IPS-NIHi7 (cell line): Measurements from ENCODE around the gene ATL2.
A peak's percentile ranks its signal among the peaks of the same experiment; 100 is the strongest.
"Not testable (repeated sequence)": the region's sequence is repeated elsewhere in the genome, so short reads cannot be mapped to it uniquely, and the experiment has no call there.

Source experiments
- DNase-seq: peaks from one replicate; pipeline ENCODE4 v3.0.0; 2012; ENCODE audit warnings: mixed read lengths; ENCODE audit errors: extremely low spot score

Gene ATL2

GRCh38 chr2:38327580-38327979 is 49.5 kb downstream of the ATL2 start:
- no peak for DNase-seq

- DNase-seq, result no peak
Observed at GRCh38 chr2:38323623-38324022, 53.5 kb downstream of the ATL2 start.

GRCh38 chr2:38322224-38322914 is 54.7 kb downstream of the ATL2 start:
- DNase-seq, result no peak

- not testable (repeated sequence) for DNase-seq
Observed at GRCh38 chr2:38319240-38319639, 57.8 kb downstream of the ATL2 start.

GRCh38 chr2:38317725-38318124 is 59.3 kb downstream of the ATL2 start:
- no peak for DNase-seq

- DNase-seq, result peak; percentile 38
Observed at GRCh38 chr2:38315707-38316333, 61.3 kb downstream of the ATL2 start.

GRCh38 chr2:38308821-38309220 is 68.3 kb downstream of the ATL2 start:
- no peak for DNase-seq

- no peak for DNase-seq
Observed at GRCh38 chr2:38301969-38302702, 74.9 kb downstream of the ATL2 start.

GRCh38 chr2:38301340-38301968 is 75.6 kb downstream of the ATL2 start:
- DNase-seq, result no peak

GRCh38 chr2:38298539-38298938 is 78.5 kb downstream of the ATL2 start:
- no peak for DNase-seq

GRCh38 chr2:38296197-38296780 is 80.8 kb downstream of the ATL2 start:
- DNase-seq, result no peak

GRCh38 chr2:38294597-38294996 is 82.5 kb downstream of the ATL2 start:
- no peak for DNase-seq

GRCh38 chr2:38293152-38293865 is 83.8 kb downstream of the ATL2 start:
- DNase-seq, result no peak

- no peak for DNase-seq
Observed at GRCh38 chr2:38290332-38290731, 86.7 kb downstream of the ATL2 start.

- no peak for DNase-seq
Observed at GRCh38 chr2:38284971-38285370, 92.1 kb downstream of the ATL2 start.

- no peak for DNase-seq
Observed at GRCh38 chr2:38281095-38281742, 95.9 kb downstream of the ATL2 start.

GRCh38 chr2:38279201-38279600 is 97.9 kb downstream of the ATL2 start:
- DNase-seq, result no peak

- DNase-seq, result not testable (repeated sequence)
Observed at GRCh38 chr2:38278117-38278438, 99.0 kb downstream of the ATL2 start.

- no peak for DNase-seq
Observed at GRCh38 chr2:38277245-38278116, 99.6 kb downstream of the ATL2 start.
